GM12878 (cell line): Measurements from ENCODE around the gene AKR1C4. TPM values are rescaled to one million over a fixed set of nuclear protein-coding genes. Genes with fewer than 3 reads are reported as not detected.

Experiments
- ATAC-seq: fragments of 200-7000 bp; cut with Tn5 transposase; 3 replicates; pipeline ENCODE4 v1.9.1; 2020; ENCODE audit warnings: mild to moderate bottlenecking, moderate library complexity
- BruUV-seq: library from RNA; stranded (reverse); fragments of 400-500 nt; replicated peaks from 2 replicates; lab custom pipeline; 2021; lab: Mats Ljungman, UMichigan
- CTCF ChIA-PET: fragments of 300-600 bp; sonication (Branson Sonifier 250); formaldehyde crosslinking; extraction: SDS; loops from one replicate; lab custom pipeline; 2021; ENCODE audit warnings: inconsistent platforms; lab: Yijun Ruan, JAX
- POLR2A ChIA-PET: fragments of 350-600 bp; formaldehyde crosslinking; extraction: SDS; loops from one replicate; lab custom pipeline; 2021; ENCODE audit warnings: inconsistent platforms; lab: Charles Lee
- RAD21 ChIA-PET: fragments of 300-600 bp; sonication (Branson Sonifier 250); formaldehyde crosslinking; loops from one replicate; lab custom pipeline; 2023; ENCODE audit warnings: antibody characterized with exemption; ENCODE audit not compliant: unreplicated experiment; lab: Charles Lee
- SMC1A ChIA-PET: fragments of 300-600 bp; sonication (Branson Sonifier 250); formaldehyde crosslinking; loops from one replicate; lab custom pipeline; 2023; ENCODE audit not compliant: unreplicated experiment, uncharacterized antibody; lab: Charles Lee
- DNase-seq: peaks from one replicate; pipeline ENCODE4 v3.0.0-alpha.2; 2011; ENCODE audit warnings: low read depth, low spot score
- FAIRE-seq: peaks from 3 replicates; lab custom pipeline; 2011; peaks lifted over from hg19 to GRCh38; lab: Jason Lieb, UNC
- H2AFZ ChIP-seq: 2 replicates; pipeline ENCODE4 v1.6.0; 2011; ENCODE audit warnings: low read depth, low read length, control low read depth; ENCODE audit not compliant: control insufficient read depth
- H3K27ac ChIP-seq: 2 replicates; pipeline ENCODE4 v1.5.1; 2011; ENCODE audit warnings: control low read depth; ENCODE audit not compliant: control insufficient read depth, insufficient read depth
- H3K27me3 ChIP-seq, 2 experiments: replicated peaks in 1 of 2; 2 replicates each; pipeline versions ENCODE4 v1.6.0 to v1.6.1; 2011; ENCODE audit warnings: low read length in 1 of 2; ENCODE audit not compliant: control insufficient read depth in 2 of 2, insufficient read depth in 2 of 2
- H3K36me3 ChIP-seq, 2 experiments: 2 replicates each; pipeline ENCODE4 v1.5.1; 2011; ENCODE audit warnings: low read length in 1 of 2; ENCODE audit not compliant: control insufficient read depth in 2 of 2, insufficient read depth in 2 of 2
- H3K4me1 ChIP-seq: 2 replicates; pipeline ENCODE4 v1.6.1; 2011; ENCODE audit warnings: mild to moderate bottlenecking, low read length, moderate library complexity, mixed read lengths; ENCODE audit not compliant: control insufficient read depth, insufficient read depth
- H3K4me2 ChIP-seq: 2 replicates; pipeline ENCODE4 v1.6.0; 2011; ENCODE audit warnings: control low read depth; ENCODE audit not compliant: control insufficient read depth, insufficient read depth
- H3K4me3 ChIP-seq: fragments of 200-600 bp; sonication (generic); 2 replicates; pipeline ENCODE4 v1.5.1; 2016
- H3K79me2 ChIP-seq: 2 replicates; pipeline ENCODE4 v1.6.0; 2011; ENCODE audit warnings: low read length; ENCODE audit not compliant: control insufficient read depth, insufficient read depth
- H3K9ac ChIP-seq: 2 replicates; pipeline ENCODE4 v1.8.0; 2011; ENCODE audit warnings: low read length, control low read depth, mixed read lengths; ENCODE audit not compliant: control insufficient read depth, insufficient read depth
- H3K9me3 ChIP-seq: replicated peaks from 3 replicates; pipeline ENCODE4 v1.5.1; 2011; ENCODE audit warnings: mild to moderate bottlenecking, low read length; ENCODE audit not compliant: control insufficient read depth, insufficient read depth
- H4K20me1 ChIP-seq: 2 replicates; pipeline ENCODE4 v1.6.0; 2011; ENCODE audit not compliant: control insufficient read depth, insufficient read depth
- BACH1 ChIP-seq: fragments of 450-650 bp; IDR thresholded peaks from 2 replicates; pipeline ENCODE4 v1.6.1; 2017; ENCODE audit warnings: mild to moderate bottlenecking, borderline replicate concordance
- CBX5 ChIP-seq: sonication (generic); IDR thresholded peaks from 2 replicates; pipeline ENCODE4 v1.6.1; 2016; ENCODE audit warnings: low read depth, moderate library complexity, mild to moderate bottlenecking, inconsistent platforms
- FOXK2 ChIP-seq: fragments of 450-650 bp; IDR thresholded peaks from 2 replicates; pipeline ENCODE4 v1.6.1; 2017; ENCODE audit warnings: mild to moderate bottlenecking, moderate library complexity
- NKRF ChIP-seq: fragments of 450-650 bp; conservative IDR thresholded peaks from 2 replicates; pipeline ENCODE4 v1.6.1; 2017; ENCODE audit warnings: mild to moderate bottlenecking, moderate library complexity
- POLR2AphosphoS2 ChIP-seq: IDR thresholded peaks from 2 replicates; pipeline ENCODE4 v1.6.1; 2011; ENCODE audit warnings: low read depth, mild to moderate bottlenecking, low read length, improper control_type of control experiment, moderate library complexity
- POU2F2 ChIP-seq: IDR thresholded peaks from 3 replicates; pipeline ENCODE4 v1.6.1; 2011; ENCODE audit warnings: low read depth, mild to moderate bottlenecking, low read length, borderline replicate concordance
- PRDM15 ChIP-seq: fragments of 450-650 bp; formaldehyde crosslinking; IDR thresholded peaks from 2 replicates; pipeline ENCODE4 v1.4.0; 2020; ENCODE audit warnings: mild to moderate bottlenecking, moderate library complexity
- RB1 ChIP-seq: fragments of 450-650 bp; formaldehyde crosslinking; IDR thresholded peaks from 2 replicates; pipeline ENCODE4 v1.6.1; 2017; ENCODE audit warnings: mild to moderate bottlenecking, borderline replicate concordance
- TBL1XR1 ChIP-seq: IDR thresholded peaks from 2 replicates; pipeline ENCODE4 v1.6.1; 2012; ENCODE audit warnings: low read depth, low read length, improper control_type of control experiment
- WGBS: methylation state at CpG from one replicate; pipeline ENCODE4 v1.1.6; 2016; ENCODE audit warnings: low lambda C conversion rate; ENCODE audit not compliant: insufficient replicate concordance, insufficient coverage; ENCODE audit errors: missing lambda C conversion rate; 5-methylcytosine and 5-hydroxymethylcytosine counted together
- in situ Hi-C: fragments of 300-500 bp; cut with MboI; formaldehyde crosslinking; loops from 9 replicates; pipeline ENCODE4 v1.14.3; 2018; ENCODE audit warnings: mixed read lengths
- intact Hi-C: fragments of 100-400 bp; cut with micrococcal nuclease; formaldehyde crosslinking; loops from one replicate; pipeline ENCODE4 v1.14.2; 2022; ENCODE audit not compliant: unreplicated experiment
- polyA plus RNA-seq, 11 experiments: library from polyadenylated mRNA; depleted of rRNA in 4 of 11; unstranded in 6 of 11; stranded (reverse) in 5 of 11; fragments of >200 nt; fragmentation: Nextera tagmentation in 4 of 11; fragmentation: Illumina TruSeq in 1 of 11; extraction: Ambion mirVana in 4 of 11; extraction: Trizol in 1 of 11; gene quantifications; 1 replicate in 1 of 11; 2 replicates in 10 of 11; pipeline versions ENCODE4 v1.2.1 to v1.2.3, GENCODE V29; 2011 to 2016; ENCODE audit warnings: inconsistent platforms in 2 of 11, missing spikeins in 2 of 11, low read depth in 1 of 11
- total RNA-seq, 4 experiments: library from RNA; depleted of rRNA in 3 of 4; stranded (reverse); fragments of >200 nt in 3 of 4; fragmentation: Illumina TruSeq in 1 of 4; extraction: Trizol in 1 of 4; gene quantifications; 2 replicates each; pipeline versions ENCODE4 v1.2.1 to v1.2.3, GENCODE V29; 2013 to 2021

AKR1C4 gene
- total and polyA plus RNA-seq, 10 of the 15 experiments (the other 5 are each of a cell fraction or from before 2014, with no cell fraction given) = 0.20 TPM; not detected in 9

- TF ChIP-seq NKRF = no peak
- TF ChIP-seq POU2F2 = no peak
- TF ChIP-seq POLR2AphosphoS2 = no peak
- TF ChIP-seq FOXK2 = no peak
- TF ChIP-seq CBX5 = no peak
- TF ChIP-seq TBL1XR1 = no peak
These were observed 32.4 kb downstream of the AKR1C4 start (continued) for GRCh38 chr10:5229019-5229418.

GRCh38 chr10:5233324-5233723 lies 36.7 kb downstream of the AKR1C4 start:
- 0% methylated on average over 2 of the region's 2 CpGs for WGBS
- FAIRE-seq = no peak
- SMC1A ChIA-PET = no interaction called here
- H3K4me3 ChIP-seq = no peak overlapping the region
- no peaks in the 10 kb centered on the region for H3K9me3 ChIP-seq
- H3K79me2 ChIP-seq = no peaks in the 10 kb centered on the region
- H3K4me1 ChIP-seq = no peaks in the 10 kb centered on the region
- ATAC-seq = no peak
- H4K20me1 ChIP-seq = no peaks in the 10 kb centered on the region
- no peak overlapping the region for H3K9ac ChIP-seq
- no peak overlapping the region for H3K27ac ChIP-seq
- H3K36me3 ChIP-seq = no peaks in the 10 kb centered on the region
- TF ChIP-seq PRDM15 (CRISPR knock-in tag) (no peak), RB1 (no peak), BACH1 (no peak)
- TF ChIP-seq, all 136 proteins: peak for 0
- ChIA-PET CTCF (no interaction called here), POLR2A (no interaction called here), RAD21 (no interaction called here)
- Histone ChIP-seq H3K27me3 (no peaks in the 10 kb centered on the region), H2AFZ (no peak overlapping the region), H3K4me2 (no peak overlapping the region)
- intact Hi-C loops (no loop called here), in situ Hi-C loops (no loop called here)
- no peak for DNase-seq
- no TSS peak for BruUV-seq
